GM12878 (cell line): ENCODE data around the gene CLIP2. TPM values are rescaled to one million over a fixed set of nuclear protein-coding genes. Genes with fewer than 3 reads are reported as not detected.

Source experiments
- E2F4 ChIP-seq: IDR thresholded peaks from 2 replicates; pipeline ENCODE4 v1.6.1; 2012; ENCODE audit warnings: low read depth, low read length, improper control_type of control experiment
- MEF2A ChIP-seq: IDR thresholded peaks from 2 replicates; pipeline ENCODE4 v1.6.1; 2011; ENCODE audit warnings: low read depth, mild to moderate bottlenecking, low read length, moderate library complexity; ENCODE audit not compliant: insufficient read depth
- NFIC ChIP-seq: IDR thresholded peaks from 2 replicates; pipeline ENCODE4 v1.6.1; 2012; ENCODE audit warnings: low read depth, mild to moderate bottlenecking, inconsistent platforms, low read length, moderate library complexity
- NFYA ChIP-seq: IDR thresholded peaks from 2 replicates; pipeline ENCODE4 v1.6.1; 2011; ENCODE audit warnings: low read depth, mild to moderate bottlenecking, low read length, improper control_type of control experiment, borderline replicate concordance
- NKRF ChIP-seq: fragments of 450-650 bp; conservative IDR thresholded peaks from 2 replicates; pipeline ENCODE4 v1.6.1; 2017; ENCODE audit warnings: mild to moderate bottlenecking, moderate library complexity
- POLR2AphosphoS5 ChIP-seq: IDR thresholded peaks from 2 replicates; pipeline ENCODE4 v1.6.1; 2011; ENCODE audit warnings: mild to moderate bottlenecking, low read length, inconsistent platforms
- POU2F2 ChIP-seq: IDR thresholded peaks from 3 replicates; pipeline ENCODE4 v1.6.1; 2011; ENCODE audit warnings: low read depth, mild to moderate bottlenecking, low read length, borderline replicate concordance
- RELA ChIP-seq: fragments of 450-650 bp; IDR thresholded peaks from 2 replicates; pipeline ENCODE4 v1.8.0; 2014; ENCODE audit warnings: borderline replicate concordance; ENCODE audit not compliant: partially characterized antibody
- SMAD1 ChIP-seq: fragments of 450-650 bp; IDR thresholded peaks from 2 replicates; pipeline ENCODE4 v1.6.1; 2018; ENCODE audit warnings: mild to moderate bottlenecking, low read depth; ENCODE audit not compliant: partially characterized antibody
- SUZ12 ChIP-seq: fragments of 200-600 bp; sonication (generic); IDR thresholded peaks from one replicate; pipeline ENCODE4 v1.6.1; 2018; ENCODE audit warnings: antibody characterized with exemption, mild to moderate bottlenecking; ENCODE audit not compliant: unreplicated experiment
- TCF3 ChIP-seq: IDR thresholded peaks from 2 replicates; pipeline ENCODE4 v1.6.1; 2012; ENCODE audit warnings: low read depth, mild to moderate bottlenecking, low read length, borderline replicate concordance; ENCODE audit not compliant: insufficient read depth
- ZBED1 ChIP-seq: IDR thresholded peaks from 2 replicates; pipeline ENCODE4 v1.6.1; 2016; ENCODE audit warnings: borderline replicate concordance
- polyA plus RNA-seq, 11 experiments: library from polyadenylated mRNA; depleted of rRNA in 4 of 11; unstranded in 6 of 11; stranded (reverse) in 5 of 11; fragments of >200 nt; fragmentation: Nextera tagmentation in 4 of 11; fragmentation: Illumina TruSeq in 1 of 11; extraction: Ambion mirVana in 4 of 11; extraction: Trizol in 1 of 11; gene quantifications; 1 replicate in 1 of 11; 2 replicates in 10 of 11; pipeline versions ENCODE4 v1.2.1 to v1.2.3, GENCODE V29; 2011 to 2016; ENCODE audit warnings: inconsistent platforms in 2 of 11, missing spikeins in 2 of 11, low read depth in 1 of 11
- total RNA-seq, 4 experiments: library from RNA; depleted of rRNA in 3 of 4; stranded (reverse); fragments of >200 nt in 3 of 4; fragmentation: Illumina TruSeq in 1 of 4; extraction: Trizol in 1 of 4; gene quantifications; 2 replicates each; pipeline versions ENCODE4 v1.2.1 to v1.2.3, GENCODE V29; 2013 to 2021
- TF ChIP-seq, protein P1 (sequence below): IDR thresholded peaks from 2 replicates; pipeline ENCODE4 v1.6.1; 2012; ENCODE audit warnings: low read depth, low read length, improper control_type of control experiment

CLIP2 gene
- total and polyA plus RNA-seq, 10 of the 15 experiments (the other 5 are each of a cell fraction or from before 2014, with no cell fraction given): 0.26 to 56.3 (median 21.0) TPM

GRCh38 chr7:74254129-74254857 is 34.9 kb upstream of the CLIP2 start, which contains the start of gene RFC2 (continued):
- no peak; the same call in 1 of the 2 replicates for TF ChIP-seq TCF3
- peak; percentile 81 for TF ChIP-seq POLR2AphosphoS5
- no peak for TF ChIP-seq SUZ12
- TF ChIP-seq SMAD1: no peak
- TF ChIP-seq, protein P1, sequence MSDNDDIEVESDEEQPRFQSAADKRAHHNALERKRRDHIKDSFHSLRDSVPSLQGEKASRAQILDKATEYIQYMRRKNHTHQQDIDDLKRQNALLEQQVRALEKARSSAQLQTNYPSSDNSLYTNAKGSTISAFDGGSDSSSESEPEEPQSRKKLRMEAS: peak; percentile 62
- 0 out of 2 replicates have a peak, but pooled peaks have one; percentile 37 for TF ChIP-seq MEF2A
- no peak for TF ChIP-seq NFYA
- peak; percentile 2; the same call in 1 of the 2 replicates for TF ChIP-seq NFIC
- peak; percentile 6; the same call in 1 of the 3 replicates for TF ChIP-seq POU2F2
- peak; percentile 17; the same call in 1 of the 2 replicates for TF ChIP-seq ZBED1
- TF ChIP-seq RELA: peak; percentile 66
- peak; percentile 73 for TF ChIP-seq NKRF
- TF ChIP-seq E2F4: peak; percentile 88
